ENCODE results near the gene SEL1L.
A peak's percentile ranks its signal among the peaks of the same experiment; 100 is the strongest.
"Not testable (repeated sequence)": the region's sequence is repeated elsewhere in the genome, so short reads cannot be mapped to it uniquely, and the experiment has no call there.

Gene SEL1L

GRCh38 chr14:81533536-81534343 lies at the start of gene SEL1L:
Gene SEL1L, minus strand, starts transcription at chr14:81533853. Its CDS starts 109 bp downstream, at chr14:81533744.
- DNase-seq, result peak; percentile 100

GRCh38 chr14:81582420-81582819 lies 48.8 kb upstream of the SEL1L start:
- DNase-seq, result no peak

GRCh38 chr14:81579115-81579514 lies 45.5 kb upstream of the SEL1L start:
- DNase-seq, result no peak

- no peak for DNase-seq
Measured at GRCh38 chr14:81571437-81571836, 37.8 kb upstream of the SEL1L start.

- no peak for DNase-seq
Measured at GRCh38 chr14:81567302-81567701, 33.6 kb upstream of the SEL1L start.

DNA sequence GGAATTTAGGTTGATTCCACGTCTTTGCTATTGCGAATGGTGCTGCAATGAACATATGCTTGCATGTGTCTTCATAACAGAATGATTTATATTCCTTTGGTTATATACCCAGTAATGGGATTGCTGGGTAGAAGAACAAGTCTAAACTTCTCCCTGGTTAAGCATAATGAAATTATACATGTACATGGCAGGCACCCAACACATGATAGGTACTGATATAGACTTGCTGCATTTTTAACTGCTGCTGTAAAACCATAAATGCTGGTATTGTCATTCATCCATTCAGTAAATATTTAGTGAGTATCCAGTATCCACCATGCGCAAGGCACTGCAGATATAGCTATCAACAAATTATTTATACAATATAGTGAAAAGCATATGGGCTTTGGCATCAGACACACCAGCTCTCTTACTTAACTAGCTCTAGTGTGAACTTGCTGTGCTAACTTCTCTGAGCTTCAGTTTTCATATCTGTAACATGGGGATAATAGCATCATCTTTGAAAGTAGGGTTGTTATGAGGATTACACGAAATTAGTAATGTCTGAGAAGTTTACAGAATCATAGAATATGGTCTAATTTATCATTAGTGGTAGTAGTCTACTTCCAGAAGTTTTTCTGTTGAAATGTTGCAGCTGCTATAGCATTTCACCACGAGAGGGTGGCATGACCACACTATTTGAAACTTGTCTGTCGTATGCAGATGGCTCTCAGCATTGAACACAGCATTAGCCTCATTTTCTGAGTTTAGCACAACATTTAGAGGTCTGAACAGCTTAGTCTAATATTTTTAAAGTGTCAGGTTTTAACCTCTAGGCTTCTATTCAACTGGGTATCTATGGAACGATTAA lies 32.0 kb upstream of the SEL1L start:
- peak; percentile 75 for DNase-seq

- no peak for DNase-seq
Measured at GRCh38 chr14:81562818-81563217, 29.2 kb upstream of the SEL1L start.

GRCh38 chr14:81561084-81561775 lies 27.6 kb upstream of the SEL1L start:
- no peak for DNase-seq

GRCh38 chr14:81559385-81559784 lies 25.7 kb upstream of the SEL1L start:
- no peak for DNase-seq

DNA sequence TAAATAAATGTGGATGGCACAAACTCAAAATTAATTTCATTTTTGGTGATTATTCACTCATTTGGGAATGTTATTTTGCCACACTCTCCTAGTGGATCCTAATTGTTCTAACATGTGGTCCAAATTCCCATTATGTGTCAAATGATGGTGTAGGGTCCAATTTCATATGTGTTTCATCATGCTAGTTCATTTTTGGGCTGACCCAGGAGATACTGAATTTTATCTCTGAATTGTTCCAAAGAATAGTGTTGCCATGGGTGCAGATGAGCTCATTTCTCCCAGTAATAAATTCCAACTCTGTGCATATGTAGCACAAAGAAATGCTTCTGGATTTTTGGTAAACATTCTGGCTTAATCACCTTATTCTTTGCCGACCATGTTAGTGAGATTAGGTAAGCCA lies 23.5 kb upstream of the SEL1L start:
- no peak for DNase-seq

GRCh38 chr14:81555684-81556083 lies 22.0 kb upstream of the SEL1L start:
- no peak for DNase-seq

- no peak for DNase-seq
Measured at GRCh38 chr14:81555051-81555450, 21.4 kb upstream of the SEL1L start.

- DNase-seq, result no peak
Measured at GRCh38 chr14:81551471-81551870, 17.8 kb upstream of the SEL1L start.

DNA sequence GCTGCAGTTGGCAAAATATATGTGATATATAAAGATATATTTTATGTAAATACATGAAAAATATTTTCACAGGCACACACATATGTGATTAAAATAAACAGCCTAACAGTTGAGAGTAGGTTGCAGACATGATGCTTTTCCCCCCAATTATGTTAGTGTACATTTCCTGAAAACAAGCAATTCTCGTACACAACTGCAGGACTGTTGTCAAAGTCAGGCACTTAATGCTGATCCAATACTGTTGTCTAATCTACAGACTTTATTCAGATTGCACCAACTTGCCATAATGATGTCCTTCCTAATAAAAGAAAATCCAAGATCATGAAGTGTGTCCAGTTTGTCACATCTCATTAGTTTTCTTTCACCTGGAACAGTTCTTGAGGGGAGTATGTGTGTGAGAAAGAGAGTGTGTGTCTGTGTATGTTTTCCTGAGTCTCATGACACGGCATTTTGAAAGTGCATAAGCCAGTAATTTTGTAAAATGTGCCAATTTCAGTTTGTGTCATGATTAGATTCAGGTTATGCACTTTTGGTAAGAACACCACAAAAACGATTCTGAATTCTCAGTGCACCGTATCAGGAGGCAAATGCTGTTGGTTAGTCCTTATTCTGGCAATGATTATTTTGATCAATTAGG lies 16.5 kb upstream of the SEL1L start:
- no peak for DNase-seq

DNA sequence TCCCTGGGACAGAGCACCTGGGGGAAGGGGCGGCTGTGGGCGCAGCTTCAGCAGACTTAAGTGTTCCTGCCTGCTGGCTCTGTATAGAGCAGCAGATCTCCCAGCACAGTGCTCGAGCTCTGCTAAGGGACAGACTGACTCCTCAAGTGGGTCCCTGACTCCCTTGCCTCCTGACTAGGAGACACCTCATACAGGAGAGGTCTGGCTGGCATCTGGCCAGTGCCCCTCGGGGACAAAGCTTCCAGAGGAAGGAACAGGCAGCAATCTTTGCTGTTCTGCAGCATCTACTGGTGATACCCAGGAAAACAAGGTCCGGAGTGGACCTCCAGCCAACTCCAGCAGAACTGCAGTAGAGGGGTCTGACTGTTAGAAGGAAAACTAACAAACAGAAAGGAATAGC lies 7.6 kb upstream of the SEL1L start:
- DNase-seq, result not testable (repeated sequence)

GRCh38 chr14:81537193-81537592 lies 3.5 kb upstream of the SEL1L start:
- no peak for DNase-seq

DNA sequence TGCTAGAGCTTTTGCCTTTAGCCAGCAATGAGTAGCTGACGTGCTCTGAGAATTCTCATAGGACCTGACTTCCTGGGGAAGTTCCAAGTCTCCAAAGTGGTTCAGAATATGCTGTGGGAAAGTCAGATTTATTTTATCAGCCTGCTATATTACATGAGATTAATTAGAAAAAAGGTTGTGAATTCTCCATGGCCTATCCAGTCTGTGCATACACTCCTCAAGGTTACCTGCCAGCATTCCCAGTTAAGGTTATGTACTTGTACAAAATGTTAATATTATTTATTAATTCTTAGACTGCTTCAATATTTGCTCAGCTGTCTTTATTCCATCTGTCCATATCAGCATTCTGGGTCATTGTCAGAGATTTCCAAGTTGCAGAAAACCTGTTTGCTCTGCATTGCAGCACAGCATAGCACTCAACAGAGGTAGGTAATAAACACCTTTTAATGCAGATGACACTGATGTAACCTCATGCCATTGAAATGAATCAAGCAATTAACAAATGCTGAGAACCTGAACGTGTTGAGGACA lies 2.7 kb upstream of the SEL1L start:
- DNase-seq, result no peak

DNA sequence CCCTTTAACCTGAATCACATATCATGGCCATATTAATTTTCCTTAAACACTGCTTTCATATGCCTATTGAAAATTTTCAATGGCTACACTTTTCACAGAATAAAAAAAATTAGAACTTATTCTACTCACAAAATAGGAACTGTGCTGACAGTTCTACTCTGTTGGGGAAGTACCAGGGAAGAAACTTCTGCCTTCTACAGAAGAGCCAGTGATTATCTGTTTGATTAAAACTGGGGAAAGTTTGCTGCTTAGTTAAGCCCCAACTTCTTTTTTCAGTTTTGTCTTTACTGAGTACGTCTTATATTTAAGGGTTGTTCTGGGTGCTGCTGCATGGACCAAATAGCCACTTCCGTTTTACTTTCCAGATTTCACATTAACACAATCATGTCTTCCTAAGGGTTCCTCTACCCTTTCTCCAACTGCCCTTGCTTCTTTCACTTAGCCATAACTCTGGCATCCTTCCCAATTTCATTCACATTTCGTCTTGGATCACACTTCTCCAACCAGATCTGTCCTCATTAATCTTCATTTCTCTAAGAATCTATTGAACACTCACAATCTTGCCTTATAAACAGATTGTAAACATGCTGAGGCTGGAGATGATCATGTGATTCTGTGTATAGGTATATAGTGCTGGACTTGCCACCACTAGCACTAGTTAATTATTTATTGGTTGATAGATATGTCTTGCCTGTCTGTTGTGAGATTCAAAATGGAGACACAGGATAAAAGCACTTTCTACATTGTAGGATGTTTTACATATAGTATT lies 1.9 kb upstream of the SEL1L start:
- DNase-seq, result no peak

DNA sequence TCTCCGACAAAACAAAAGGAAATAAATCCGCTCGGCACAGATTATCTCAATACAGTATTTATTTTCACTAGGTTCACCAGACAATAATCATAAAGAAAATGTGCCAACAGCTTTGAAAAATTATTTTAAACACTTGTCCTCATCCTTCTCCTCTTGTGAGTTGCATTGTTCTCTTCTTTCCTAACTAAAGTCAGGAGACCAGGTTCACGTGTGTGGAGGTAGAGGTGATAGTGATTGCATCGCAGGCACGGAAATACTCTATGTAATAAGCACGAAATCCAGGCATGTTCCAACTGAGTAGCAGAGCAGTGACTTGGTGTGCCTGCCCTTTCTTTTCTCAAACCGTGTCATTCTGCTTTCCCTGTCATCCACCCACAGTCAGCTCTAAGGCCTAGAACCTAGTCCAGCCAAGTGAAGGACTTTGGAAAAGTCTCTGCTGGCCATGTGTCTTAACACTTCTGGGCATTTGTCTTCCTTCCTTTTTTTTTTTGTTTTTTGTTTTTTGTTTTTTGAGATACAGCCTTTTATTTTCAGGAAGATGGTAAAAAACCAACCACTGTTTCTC lies 939 bp upstream of the SEL1L start:
- DNase-seq, result no peak

GRCh38 chr14:81533212-81533535 lies 479 bp downstream of the SEL1L start:
- DNase-seq, result no peak

GRCh38 chr14:81529391-81529790 lies 4.3 kb downstream of the SEL1L start:
- no peak for DNase-seq

DNA sequence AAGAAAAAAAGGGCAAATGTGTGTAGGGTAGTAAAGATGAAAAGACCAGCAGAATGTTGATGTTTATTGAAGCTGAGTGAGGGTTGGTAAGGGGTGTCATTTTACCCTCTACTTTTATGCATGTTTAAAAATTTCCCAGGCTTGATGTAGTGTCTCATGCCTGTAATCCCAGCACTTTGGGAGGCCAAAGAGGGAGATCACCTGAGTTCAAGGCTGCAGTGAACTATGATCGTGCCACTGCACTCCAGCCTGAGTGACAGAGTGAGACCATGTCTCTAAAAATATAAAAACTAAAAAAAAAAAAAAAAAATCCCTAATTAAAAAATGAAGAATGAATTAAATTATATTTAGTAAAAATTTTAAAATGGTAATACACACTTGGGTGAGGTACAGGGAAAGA lies 8.5 kb downstream of the SEL1L start:
- DNase-seq, result no peak

All from NCI-H1694 (cell line).